ENCODE measurements around the gene PPFIA4. TPM values are rescaled to one million over a fixed set of nuclear protein-coding genes. Genes with fewer than 3 reads are reported as not detected.

Gene PPFIA4
- polyA plus RNA-seq, 1 donor (not counting 4 experiments of a cell fraction or from before 2014, with no cell fraction given): 2.3 TPM

GRCh38 chr1:203116091-203116820 is 90.0 kb downstream of the PPFIA4 start:
- no peaks in the 10 kb centered on the region for H3K36me3 ChIP-seq (ENCODE audit: control insufficient read depth in 2 of 2, extremely low read depth in 1 of 2, insufficient read depth in 2 of 2, low read length in 2 of 2)
- no peaks in the 10 kb centered on the region for H3K9me3 ChIP-seq (ENCODE audit: control insufficient read depth, low read depth, low read length)
- H2AFZ ChIP-seq (ENCODE audit: control insufficient read depth, low read length): no peak overlapping the region
- H3K9ac ChIP-seq (ENCODE audit: control insufficient read depth, extremely low read depth, insufficient read depth, low read length): no peak overlapping the region
- H3K9me1 ChIP-seq (ENCODE audit: control insufficient read depth, extremely low read depth, insufficient read depth, low read length): no peaks in the 10 kb centered on the region
- TF ChIP-seq CTCF (optimal IDR thresholded peaks at IDR 0.05 in 1 of 3, IDR thresholded peaks at IDR 0.05 in 1 of 3, conservative IDR thresholded peaks at IDR 0.05 in 1 of 3; ENCODE audit: extremely low read depth in 1 of 3, insufficient read depth in 2 of 3, low read length in 3 of 3) (no peak), EZH2 (IDR thresholded peaks at IDR 0.05; ENCODE audit: low read length) (no peak)
- H3K27ac ChIP-seq (ENCODE audit: control insufficient read depth, insufficient read depth, low read length): no peak overlapping the region
- H3K79me2 ChIP-seq (ENCODE audit: control insufficient read depth, insufficient read depth, low read length): no peaks in the 10 kb centered on the region
- H4K20me1 ChIP-seq (ENCODE audit: control insufficient read depth, extremely low read depth, insufficient read depth, low read length): no peaks in the 10 kb centered on the region
- H3K27me3 ChIP-seq (ENCODE audit: control insufficient read depth, extremely low read depth, insufficient read depth, low read length): peaks cover 26% of the 10 kb centered on the region
- no peak for DNase-seq (ENCODE audit: low read depth, low spot score)
- H3K4me2 ChIP-seq (ENCODE audit: control insufficient read depth, extremely low read depth, insufficient read depth, low read depth, low read length): no peak overlapping the region
- dilution Hi-C loops (cut with MboI; ENCODE audit: extremely low pct_ligation_motif_present, low sequenced_read_pairs): no loop called here
- H3K4me1 ChIP-seq (ENCODE audit: control insufficient read depth, extremely low read depth, insufficient read depth, low read length): no peaks in the 10 kb centered on the region
- FAIRE-seq: no peak
- no peak overlapping the region for H3K4me3 ChIP-seq (ENCODE audit: control insufficient read depth in 2 of 3, extremely low read depth in 1 of 3, insufficient read depth in 2 of 3, low read depth in 1 of 3, low read length in 3 of 3)

- dilution Hi-C loops (cut with MboI; ENCODE audit: extremely low pct_ligation_motif_present, low sequenced_read_pairs): no loop called here
- TF ChIP-seq EZH2 (IDR thresholded peaks at IDR 0.05; ENCODE audit: low read length) (no peak), CTCF (optimal IDR thresholded peaks at IDR 0.05 in 1 of 3, IDR thresholded peaks at IDR 0.05 in 1 of 3, conservative IDR thresholded peaks at IDR 0.05 in 1 of 3; ENCODE audit: extremely low read depth in 1 of 3, insufficient read depth in 2 of 3, low read length in 3 of 3) (peak; percentile 45 to 85 (median 74))
- H3K9me3 ChIP-seq (ENCODE audit: control insufficient read depth, low read depth, low read length): no peaks in the 10 kb centered on the region
- no peak overlapping the region for H3K4me2 ChIP-seq (ENCODE audit: control insufficient read depth, extremely low read depth, insufficient read depth, low read depth, low read length)
- DNase-seq (ENCODE audit: low read depth, low spot score) (no peak), FAIRE-seq (no peak)
- H3K4me3 ChIP-seq (ENCODE audit: control insufficient read depth in 2 of 3, extremely low read depth in 1 of 3, insufficient read depth in 2 of 3, low read depth in 1 of 3, low read length in 3 of 3): no peak overlapping the region
- H3K4me1 ChIP-seq (ENCODE audit: control insufficient read depth, extremely low read depth, insufficient read depth, low read length): no peaks in the 10 kb centered on the region
- no peak overlapping the region for H3K27ac ChIP-seq (ENCODE audit: control insufficient read depth, insufficient read depth, low read length)
- no peak overlapping the region for H2AFZ ChIP-seq (ENCODE audit: control insufficient read depth, low read length)
- no peaks in the 10 kb centered on the region for H3K9me1 ChIP-seq (ENCODE audit: control insufficient read depth, extremely low read depth, insufficient read depth, low read length)
- H3K79me2 ChIP-seq (ENCODE audit: control insufficient read depth, insufficient read depth, low read length): no peaks in the 10 kb centered on the region
- no peaks in the 10 kb centered on the region for H4K20me1 ChIP-seq (ENCODE audit: control insufficient read depth, extremely low read depth, insufficient read depth, low read length)
- peaks cover 35% of the 10 kb centered on the region for H3K27me3 ChIP-seq (ENCODE audit: control insufficient read depth, extremely low read depth, insufficient read depth, low read length)
- H3K36me3 ChIP-seq (ENCODE audit: control insufficient read depth in 2 of 2, extremely low read depth in 1 of 2, insufficient read depth in 2 of 2, low read length in 2 of 2): no peaks in the 10 kb centered on the region
- no peak overlapping the region for H3K9ac ChIP-seq (ENCODE audit: control insufficient read depth, extremely low read depth, insufficient read depth, low read length)
These were observed 91.6 kb downstream of the PPFIA4 start for GRCh38 chr1:203117611-203118575.
